Sigmoid colon (tissue), 7 donors: ENCODE results near the gene FHDC1. TPM values are rescaled to one million over a fixed set of nuclear protein-coding genes. Genes with fewer than 3 reads are reported as not detected.

ENCODE experiments used
- DNase-seq: peaks from one replicate; pipeline ENCODE4 v3.0.0-alpha.2; 2019
- H3K27ac ChIP-seq, 4 donors: fragments of 200-600 bp; sonication (generic); one replicate each; pipeline ENCODE4 v1.5.1; 2016 to 2019; ENCODE audit warnings: mild to moderate bottlenecking in 1 of 4
- H3K27me3 ChIP-seq, 3 donors: fragments of 200-600 bp; sonication (generic); one replicate each; pipeline ENCODE4 v1.5.1; 2019; ENCODE audit warnings: mild to moderate bottlenecking in 1 of 3
- H3K36me3 ChIP-seq, 4 donors: fragments of 200-600 bp; sonication (generic); one replicate each; pipeline ENCODE4 v1.5.1; 2016 to 2019
- H3K4me1 ChIP-seq, 4 donors: fragments of 200-600 bp; sonication (generic); one replicate each; pipeline ENCODE4 v1.5.1; 2017 to 2019
- H3K4me3 ChIP-seq, 4 donors: fragments of 200-600 bp; sonication (generic); one replicate each; pipeline ENCODE4 v1.5.1; 2017 to 2019; ENCODE audit warnings: mild to moderate bottlenecking in 2 of 4, moderate library complexity in 1 of 4
- H3K9me3 ChIP-seq, 4 donors: fragments of 200-600 bp in 3 of 4; sonication (generic) in 3 of 4; one replicate each; pipeline versions ENCODE4 v1.5.1 to v1.6.1; 2013 to 2019
- EP300 ChIP-seq, 4 donors: sonication (generic); formaldehyde crosslinking; IDR thresholded peaks; one replicate each; pipeline ENCODE4 v1.6.1; 2017; ENCODE audit warnings: antibody characterized with exemption in 4 of 4
- POLR2A ChIP-seq, 2 donors: fragments of 450-650 bp; IDR thresholded peaks; one replicate each; pipeline ENCODE4 v1.6.1; 2016; ENCODE audit warnings: antibody characterized with exemption in 2 of 2, mild to moderate bottlenecking in 2 of 2, moderate library complexity in 2 of 2
- POLR2AphosphoS5 ChIP-seq, 4 donors: sonication (generic); formaldehyde crosslinking; IDR thresholded peaks; one replicate each; pipeline ENCODE4 v1.6.1; 2017; ENCODE audit warnings: antibody characterized with exemption in 4 of 4
- WGBS, 2 donors: extraction: QIAGEN DNeasy Blood & Tissue Kit; methylation state at CpG; one replicate each; pipeline ENCODE4 v1.1.7; 2013; 5-methylcytosine and 5-hydroxymethylcytosine counted together
- intact Hi-C: fragments of 100-400 bp; cut with DNase I; formaldehyde crosslinking; loops from one replicate; pipeline ENCODE4 v1.15.1; 2023
- polyA plus RNA-seq, 3 donors: library from polyadenylated mRNA; stranded (reverse); fragments of 200-250 nt; gene quantifications; one replicate each; pipeline ENCODE4 v1.2.3, GENCODE V29; 2013
- total RNA-seq, 4 donors: library from RNA; depleted of rRNA; stranded (reverse); fragments of >200 nt; gene quantifications; one replicate each; pipeline ENCODE4 v1.1.0, GENCODE V29; 2016
- TF ChIP-seq, protein P1 (sequence below), 4 experiments: fragments of 450-650 bp in 3 of 4; fragments of 200-600 bp in 1 of 4; IDR thresholded peaks; one replicate each; pipeline ENCODE4 v1.5.1; 2016 to 2019; ENCODE audit warnings: antibody characterized with exemption in 4 of 4, mild to moderate bottlenecking in 3 of 4, moderate library complexity in 2 of 4
- donor health status: healthy with polysubstance abuse.
- donor health status: Bipolar disorder and iron deficiency.
- donor health status: healthy.

Gene FHDC1
- total and polyA plus RNA-seq, 7 donors, result 0.66 to 7.2 (median 2.2) TPM

DNA sequence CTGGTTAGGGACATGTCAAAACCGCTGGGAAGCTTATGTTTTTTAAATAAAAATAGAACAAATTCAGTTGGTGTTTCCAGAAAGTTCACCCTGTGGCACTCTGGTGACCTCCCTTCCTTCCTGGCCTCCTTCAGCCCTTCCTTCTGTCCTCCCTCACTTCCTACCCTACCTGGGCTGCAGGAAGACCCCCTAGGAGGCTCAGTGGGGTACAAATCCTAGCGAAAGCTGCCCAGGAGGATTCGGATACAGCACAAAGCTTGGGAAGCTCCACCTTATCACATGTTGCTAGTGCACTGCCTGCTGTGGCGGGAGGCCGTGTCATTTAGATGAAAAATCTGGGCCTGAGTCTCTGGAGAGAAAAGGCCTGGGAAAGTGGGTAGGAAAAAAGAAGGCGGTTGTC lies 60.5 kb downstream of the FHDC1 start:
- intact Hi-C loops, result no loop called here
- Histone ChIP-seq H3K9me3 (no peaks in the 10 kb centered on the region), H3K27me3 (no peaks in the 10 kb centered on the region), H3K36me3 (no peaks in the 10 kb centered on the region), H3K4me3 (no peak overlapping the region), H3K27ac (no peak overlapping the region), H3K4me1 (no peaks in the 10 kb centered on the region)
- WGBS, 2 donors, result 85 to 93% methylated on average over 6 of the region's 6 CpGs
- no peak for TF ChIP-seq EP300 (IDR thresholded peaks at IDR 0.05)
- no peak for TF ChIP-seq POLR2A (IDR thresholded peaks at IDR 0.05)
- TF ChIP-seq, protein P1, sequence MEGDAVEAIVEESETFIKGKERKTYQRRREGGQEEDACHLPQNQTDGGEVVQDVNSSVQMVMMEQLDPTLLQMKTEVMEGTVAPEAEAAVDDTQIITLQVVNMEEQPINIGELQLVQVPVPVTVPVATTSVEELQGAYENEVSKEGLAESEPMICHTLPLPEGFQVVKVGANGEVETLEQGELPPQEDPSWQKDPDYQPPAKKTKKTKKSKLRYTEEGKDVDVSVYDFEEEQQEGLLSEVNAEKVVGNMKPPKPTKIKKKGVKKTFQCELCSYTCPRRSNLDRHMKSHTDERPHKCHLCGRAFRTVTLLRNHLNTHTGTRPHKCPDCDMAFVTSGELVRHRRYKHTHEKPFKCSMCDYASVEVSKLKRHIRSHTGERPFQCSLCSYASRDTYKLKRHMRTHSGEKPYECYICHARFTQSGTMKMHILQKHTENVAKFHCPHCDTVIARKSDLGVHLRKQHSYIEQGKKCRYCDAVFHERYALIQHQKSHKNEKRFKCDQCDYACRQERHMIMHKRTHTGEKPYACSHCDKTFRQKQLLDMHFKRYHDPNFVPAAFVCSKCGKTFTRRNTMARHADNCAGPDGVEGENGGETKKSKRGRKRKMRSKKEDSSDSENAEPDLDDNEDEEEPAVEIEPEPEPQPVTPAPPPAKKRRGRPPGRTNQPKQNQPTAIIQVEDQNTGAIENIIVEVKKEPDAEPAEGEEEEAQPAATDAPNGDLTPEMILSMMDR (IDR thresholded peaks at IDR 0.05), result no peak
- no peak for TF ChIP-seq POLR2AphosphoS5 (IDR thresholded peaks at IDR 0.05)
- DNase-seq, result no peak

- TF ChIP-seq, protein P1 (IDR thresholded peaks at IDR 0.05), result no peak
- no peak for TF ChIP-seq POLR2A (IDR thresholded peaks at IDR 0.05)
- no peak for TF ChIP-seq EP300 (IDR thresholded peaks at IDR 0.05)
- WGBS, 2 donors, result 83 to 88% methylated on average over 5 of the region's 5 CpGs
- DNase-seq, result no peak
- intact Hi-C loops, result no loop called here
- Histone ChIP-seq H3K27ac (no peak overlapping the region), H3K4me3 (no peak overlapping the region), H3K4me1 (no peaks in the 10 kb centered on the region), H3K27me3 (no peaks in the 10 kb centered on the region), H3K36me3 (no peaks in the 10 kb centered on the region), H3K9me3 (no peaks in the 10 kb centered on the region)
Observed at GRCh38 chr4:152997288-152997687, 61.2 kb downstream of the FHDC1 start.

DNA sequence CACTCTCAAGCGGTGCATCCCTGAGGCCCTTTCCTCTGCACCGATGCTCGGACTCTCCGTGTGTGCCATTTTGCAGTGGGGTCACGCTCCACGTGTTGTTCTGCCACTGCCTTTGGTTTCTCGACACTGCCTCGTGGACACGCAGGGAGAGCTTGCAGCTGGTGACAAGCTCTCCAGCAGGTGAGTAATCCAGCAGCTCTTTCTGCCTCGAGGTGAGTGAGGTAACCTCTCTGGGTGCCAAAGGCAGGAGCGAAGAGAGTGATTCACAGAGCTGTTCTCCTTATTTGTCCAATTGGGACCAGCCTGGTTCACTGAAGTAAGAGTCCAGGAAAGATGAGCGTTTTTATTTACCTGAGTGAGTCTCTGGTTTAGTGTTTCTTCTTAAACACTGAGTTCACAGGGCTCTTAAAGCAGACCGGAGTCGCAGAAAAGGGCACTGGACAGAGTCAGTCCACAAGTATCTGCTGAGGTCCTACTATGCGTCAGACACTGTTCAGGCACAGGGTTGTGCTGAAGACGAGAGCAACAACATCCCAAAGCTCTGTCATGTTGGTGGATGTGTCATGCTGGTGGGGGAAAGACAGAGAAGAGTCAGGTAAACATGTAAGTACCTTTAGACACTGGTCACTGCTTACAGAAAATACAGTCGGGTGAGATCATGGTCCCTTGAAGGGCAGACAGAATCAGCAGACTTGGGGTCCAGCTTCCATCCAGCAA lies 61.8 kb downstream of the FHDC1 start:
- 87 to 91% methylated on average over 17 of the region's 17 CpGs for WGBS, 2 donors
- intact Hi-C loops, result no loop called here
- Histone ChIP-seq H3K27me3 (no peaks in the 10 kb centered on the region), H3K27ac (no peak overlapping the region), H3K9me3 (no peaks in the 10 kb centered on the region), H3K36me3 (no peaks in the 10 kb centered on the region), H3K4me3 (no peak overlapping the region), H3K4me1 (no peaks in the 10 kb centered on the region)
- no peak for DNase-seq
- TF ChIP-seq POLR2A (IDR thresholded peaks at IDR 0.05) (no peak), EP300 (IDR thresholded peaks at IDR 0.05) (no peak), POLR2AphosphoS5 (IDR thresholded peaks at IDR 0.05) (no peak)
- TF ChIP-seq, protein P1 (IDR thresholded peaks at IDR 0.05), result no peak

- DNase-seq, result no peak
- Histone ChIP-seq H3K4me1 (no peaks in the 10 kb centered on the region), H3K36me3 (no peaks in the 10 kb centered on the region), H3K27ac (no peak overlapping the region), H3K27me3 (no peaks in the 10 kb centered on the region), H3K4me3 (no peak overlapping the region), H3K9me3 (no peaks in the 10 kb centered on the region)
- no peak for TF ChIP-seq POLR2A (IDR thresholded peaks at IDR 0.05)
- TF ChIP-seq, protein P1 (IDR thresholded peaks at IDR 0.05), result no peak
- no peak for TF ChIP-seq POLR2AphosphoS5 (IDR thresholded peaks at IDR 0.05)
- TF ChIP-seq EP300 (IDR thresholded peaks at IDR 0.05), result no peak
- intact Hi-C loops, result no loop called here
- WGBS, 2 donors, result 91 to 95% methylated on average over 12 of the region's 12 CpGs
Observed at GRCh38 chr4:152998861-152999260, 62.7 kb downstream of the FHDC1 start.
